Inferior parietal cortex (tissue), 1 donor: ENCODE measurements around the gene C11orf58.

Source experiments
- DNase-seq: peaks from one replicate; pipeline ENCODE4 v3.0.0-alpha.2; 2016; ENCODE audit errors: extremely low spot score

C11orf58 gene

GRCh38 chr11:16738193-16738946, at the start of gene C11orf58:
Gene C11orf58, plus strand, starts transcription at chr11:16738647. Its CDS starts 132 bp downstream, at chr11:16738779.
- DNase-seq: peak; percentile 99

- no peak for DNase-seq
These were observed 48.4 kb upstream of the C11orf58 start for GRCh38 chr11:16690086-16690485.

GRCh38 chr11:16703795-16704194, 34.7 kb upstream of the C11orf58 start:
- DNase-seq: no peak

- no peak for DNase-seq
These were observed 24.9 kb upstream of the C11orf58 start for GRCh38 chr11:16713594-16713993.

- no peak for DNase-seq
These were observed 15.7 kb upstream of the C11orf58 start for GRCh38 chr11:16722581-16723344.

GRCh38 chr11:16727806-16728205, 10.6 kb upstream of the C11orf58 start:
- no peak for DNase-seq

GRCh38 chr11:16737818-16738192, 642 bp upstream of the C11orf58 start:
- no peak for DNase-seq

GRCh38 chr11:16738947-16739815, 734 bp downstream of the C11orf58 start:
- peak; percentile 24 for DNase-seq

- no peak for DNase-seq
These were observed 3.0 kb downstream of the C11orf58 start for GRCh38 chr11:16741473-16741872.

GRCh38 chr11:16743478-16743877, 5.0 kb downstream of the C11orf58 start:
- no peak for DNase-seq

GRCh38 chr11:16744128-16744725, 5.8 kb downstream of the C11orf58 start:
- no peak for DNase-seq

- DNase-seq: no peak
These were observed 7.6 kb downstream of the C11orf58 start for GRCh38 chr11:16745950-16746605.

- DNase-seq: no peak
These were observed 10.6 kb downstream of the C11orf58 start for GRCh38 chr11:16749092-16749491.

GRCh38 chr11:16749666-16750065, 11.2 kb downstream of the C11orf58 start:
- no peak for DNase-seq

GRCh38 chr11:16750417-16750816, 12.0 kb downstream of the C11orf58 start:
- DNase-seq: no peak

GRCh38 chr11:16758382-16759024, 20.1 kb downstream of the C11orf58 start:
- no peak for DNase-seq

- DNase-seq: no peak
These were observed 21.5 kb downstream of the C11orf58 start for GRCh38 chr11:16759857-16760508.

- DNase-seq: no peak
These were observed 25.3 kb downstream of the C11orf58 start for GRCh38 chr11:16763746-16764145.

- no peak for DNase-seq
These were observed 26.4 kb downstream of the C11orf58 start for GRCh38 chr11:16764888-16765287.

GRCh38 chr11:16767137-16767536, 28.7 kb downstream of the C11orf58 start:
- DNase-seq: no peak
